GM23248 (cell line): ENCODE data around the gene CPLX3. TPM values are rescaled to one million over a fixed set of nuclear protein-coding genes. Genes with fewer than 3 reads are reported as not detected.

Experiments used
- DNase-seq: peaks from one replicate; pipeline ENCODE4 v3.0.0-alpha.2; 2015
- H2AFZ ChIP-seq: fragments of 200-600 bp; sonication (generic); 2 replicates; pipeline ENCODE4 v1.6.1; 2016; ENCODE audit warnings: antibody characterized with exemption
- H3F3A ChIP-seq: fragments of 200-600 bp; sonication (generic); 2 replicates; pipeline ENCODE4 v1.6.1; 2016; ENCODE audit warnings: mild to moderate bottlenecking, antibody characterized with exemption, mixed run types; ENCODE audit not compliant: insufficient read depth
- H3K27ac ChIP-seq: fragments of 200-600 bp; sonication (generic); 2 replicates; pipeline ENCODE4 v1.5.1; 2016; ENCODE audit warnings: mild to moderate bottlenecking
- H3K27me3 ChIP-seq: fragments of 200-600 bp; sonication (generic); replicated peaks from 2 replicates; pipeline ENCODE4 v1.6.1; 2016; ENCODE audit warnings: mild to moderate bottlenecking; ENCODE audit not compliant: insufficient read depth
- H3K36me3 ChIP-seq: fragments of 200-600 bp; sonication (generic); 2 replicates; pipeline ENCODE4 v1.6.1; 2016; ENCODE audit warnings: low read depth, mild to moderate bottlenecking
- H3K4me1 ChIP-seq: fragments of 200-600 bp; sonication (generic); 2 replicates; pipeline ENCODE4 v1.6.1; 2016; ENCODE audit warnings: mild to moderate bottlenecking; ENCODE audit not compliant: insufficient read depth
- H3K4me2 ChIP-seq: fragments of 200-600 bp; sonication (generic); one replicate; pipeline ENCODE4 v1.6.1; 2016; ENCODE audit warnings: mild to moderate bottlenecking; ENCODE audit not compliant: unreplicated experiment
- H3K4me3 ChIP-seq: fragments of 200-600 bp; sonication (generic); 2 replicates; pipeline ENCODE4 v1.5.1; 2016; ENCODE audit warnings: mild to moderate bottlenecking
- H3K79me2 ChIP-seq: fragments of 200-600 bp; sonication (generic); 2 replicates; pipeline ENCODE4 v1.6.1; 2016; ENCODE audit warnings: mild to moderate bottlenecking; ENCODE audit not compliant: insufficient read depth
- H3K9ac ChIP-seq: fragments of 200-600 bp; sonication (generic); 2 replicates; pipeline ENCODE4 v1.6.1; 2016; ENCODE audit warnings: mild to moderate bottlenecking
- H3K9me2 ChIP-seq: fragments of 200-600 bp; sonication (generic); 2 replicates; pipeline ENCODE4 v1.6.1; 2016; ENCODE audit warnings: mixed run types, mild to moderate bottlenecking, moderate library complexity; ENCODE audit not compliant: insufficient read depth
- H3K9me3 ChIP-seq: fragments of 200-600 bp; sonication (generic); one replicate; pipeline ENCODE4 v1.6.1; 2017; ENCODE audit warnings: low read depth
- H4K20me1 ChIP-seq: fragments of 200-600 bp; sonication (generic); 2 replicates; pipeline ENCODE4 v1.6.0; 2016; ENCODE audit not compliant: insufficient read depth
- EZH2 ChIP-seq: fragments of 200-600 bp; sonication (generic); IDR thresholded peaks from 2 replicates; pipeline ENCODE4 v1.6.1; 2018; ENCODE audit warnings: antibody characterized with exemption, mild to moderate bottlenecking; ENCODE audit not compliant: insufficient read depth, poor library complexity, severe bottlenecking
- EZH2phosphoT487 ChIP-seq: fragments of 200-600 bp; sonication (generic); IDR thresholded peaks from 2 replicates; pipeline ENCODE4 v1.6.1; 2018; ENCODE audit warnings: antibody characterized with exemption, moderate library complexity, mild to moderate bottlenecking, low read depth; ENCODE audit not compliant: insufficient read depth
- WGBS, 2 experiments: methylation state at CpG; one replicate each; pipeline ENCODE4 v1.1.6; 2015 to 2017; ENCODE audit warnings: low lambda C conversion rate in 2 of 2, low coverage in 1 of 2; ENCODE audit errors: missing lambda C conversion rate in 2 of 2; 5-methylcytosine and 5-hydroxymethylcytosine counted together
- in situ Hi-C: fragments of 300-500 bp; cut with MboI; formaldehyde crosslinking; loops from 2 replicates; pipeline ENCODE4 v1.15.0; 2020
- polyA plus RNA-seq: library from polyadenylated mRNA; unstranded; fragments of >200 nt; fragmentation: Nextera tagmentation; extraction: Ambion mirVana; gene quantifications from 2 replicates; pipeline ENCODE4 v1.2.1, GENCODE V29; 2016
- total RNA-seq: library from RNA; depleted of rRNA; stranded (reverse); fragments of >200 nt; shearing (Covaris generic); gene quantifications from 2 replicates; pipeline ENCODE4 v1.2.3, GENCODE V29; 2014

Gene CPLX3
- total and polyA plus RNA-seq, 2 experiments from 2014 or later = not detected

DNA sequence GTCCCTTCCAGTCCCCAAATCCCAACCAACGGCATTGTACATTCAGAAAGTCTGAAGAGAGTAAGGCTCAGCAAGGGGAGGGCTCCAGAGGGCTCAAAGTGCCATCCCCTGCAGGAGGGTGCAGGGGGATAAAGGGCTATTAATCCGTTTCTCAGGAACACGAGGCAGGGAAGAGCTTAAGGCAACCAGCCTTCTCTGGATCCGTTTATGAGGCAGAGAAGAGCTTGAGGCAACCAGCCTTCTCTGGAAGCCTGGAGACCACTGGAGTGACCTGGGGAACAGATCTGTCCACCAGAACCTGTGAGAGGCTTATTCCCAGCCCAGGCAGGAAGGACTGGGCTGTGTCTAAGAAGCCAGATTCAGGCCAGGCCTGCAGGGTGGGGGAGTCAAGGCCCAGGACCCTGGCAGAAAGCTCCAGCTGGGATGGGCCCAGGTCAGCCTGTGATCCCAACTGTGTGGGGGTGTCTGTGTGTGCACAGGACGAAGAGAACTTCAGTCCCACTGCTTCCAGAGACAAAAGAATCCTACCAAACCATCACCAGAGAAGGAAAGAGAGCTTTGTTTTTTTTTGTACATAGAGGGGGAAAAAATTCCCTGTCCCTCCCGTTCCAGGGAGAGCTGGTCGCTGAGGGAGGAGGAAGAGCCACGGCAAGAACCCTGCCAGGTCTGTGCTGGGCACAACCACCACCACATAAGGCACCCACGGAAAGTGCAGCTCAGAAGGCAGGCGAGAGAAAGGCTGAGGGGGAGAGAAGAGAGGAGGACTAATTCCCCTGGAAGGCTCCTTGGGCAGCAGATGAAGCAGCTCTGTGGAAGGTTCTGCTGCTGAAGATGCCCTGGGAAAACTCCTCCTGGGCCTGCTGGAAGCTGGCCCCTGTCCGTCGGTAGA, 18.1 kb downstream of the CPLX3 start:
- Histone ChIP-seq H3K27ac (no peak overlapping the region), H4K20me1 (no peaks in the 10 kb centered on the region), H3K4me1 (peaks cover 7% of the 10 kb centered on the region; the same call in 1 of the 2 replicates), H3K9me3 (no peaks in the 10 kb centered on the region), H3K27me3 (no peaks in the 10 kb centered on the region), H3F3A (peaks cover 6% of the 10 kb centered on the region; the same call in 1 of the 2 replicates), H3K9ac (no peak overlapping the region), H3K4me2 (no peak overlapping the region), H2AFZ (no peak overlapping the region), H3K9me2 (no peaks in the 10 kb centered on the region), H3K36me3 (no peaks in the 10 kb centered on the region), H3K79me2 (no peaks in the 10 kb centered on the region), H3K4me3 (no peak overlapping the region)
- TF ChIP-seq EZH2 = no peak
- TF ChIP-seq EZH2phosphoT487 = no peak
- WGBS, 2 experiments = 73 to 77% methylated on average over 12 of the region's 12 CpGs
- no peak for DNase-seq
- in situ Hi-C loops = no loop called here

DNA sequence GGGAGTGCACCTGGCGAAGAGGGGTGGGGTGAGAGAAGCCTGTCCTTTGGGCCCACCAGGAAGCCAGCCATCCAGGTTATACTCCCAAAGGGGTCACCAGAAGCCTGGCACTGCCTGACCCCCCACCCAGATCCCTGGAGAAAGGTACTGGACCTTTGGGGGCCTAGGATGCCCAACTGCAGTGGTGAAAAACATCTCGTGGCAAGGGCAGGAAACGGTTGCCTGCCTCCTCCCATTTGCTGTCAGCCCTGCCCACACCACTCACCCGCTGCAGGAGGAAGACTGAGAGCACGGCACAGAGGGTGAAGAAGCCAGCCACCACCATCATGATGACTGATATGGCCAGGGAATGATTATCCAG, 18.8 kb downstream of the CPLX3 start:
- Histone ChIP-seq H3K9me3 (no peaks in the 10 kb centered on the region), H3K36me3 (no peaks in the 10 kb centered on the region), H3K27me3 (no peaks in the 10 kb centered on the region), H4K20me1 (no peaks in the 10 kb centered on the region), H3K4me1 (peaks cover 7% of the 10 kb centered on the region; the same call in 1 of the 2 replicates), H3F3A (peaks cover 6% of the 10 kb centered on the region; the same call in 1 of the 2 replicates), H3K27ac (no peak overlapping the region), H3K4me2 (no peak overlapping the region), H3K9ac (no peak overlapping the region), H3K4me3 (no peak overlapping the region), H3K9me2 (no peaks in the 10 kb centered on the region), H2AFZ (no peak overlapping the region), H3K79me2 (no peaks in the 10 kb centered on the region)
- in situ Hi-C loops = no loop called here
- TF ChIP-seq EZH2 (no peak), EZH2phosphoT487 (no peak)
- no peak for DNase-seq
- WGBS, 2 experiments = 69 to 70% methylated on average over 5 of the region's 5 CpGs

DNA sequence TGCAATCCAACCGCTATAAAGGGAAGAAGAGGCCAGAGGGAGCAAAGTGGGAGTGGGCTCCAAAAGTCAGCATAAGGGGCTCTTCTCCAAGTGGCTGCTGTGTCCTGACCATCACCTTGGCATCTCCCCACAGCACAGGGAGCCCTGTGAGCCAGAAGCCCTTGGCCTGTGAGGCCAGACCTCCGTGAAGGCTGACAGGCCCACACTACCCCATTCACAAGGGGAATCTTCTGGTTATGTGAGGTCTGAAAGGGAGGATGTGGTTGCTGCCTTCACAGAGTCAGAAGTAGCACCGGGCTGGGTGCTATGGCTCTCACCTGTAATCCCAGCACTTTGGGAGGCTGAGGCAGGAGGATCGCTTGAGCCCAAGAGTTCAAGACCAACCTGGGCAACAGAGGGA, 19.2 kb downstream of the CPLX3 start:
- Histone ChIP-seq H3K9me3 (no peaks in the 10 kb centered on the region), H3K79me2 (no peaks in the 10 kb centered on the region), H3K4me3 (no peak overlapping the region), H3F3A (peaks cover 6% of the 10 kb centered on the region; the same call in 1 of the 2 replicates), H2AFZ (no peak overlapping the region), H3K9ac (no peak overlapping the region), H3K27me3 (no peaks in the 10 kb centered on the region), H4K20me1 (no peaks in the 10 kb centered on the region), H3K27ac (no peak overlapping the region), H3K4me2 (no peak overlapping the region), H3K4me1 (peaks cover 7% of the 10 kb centered on the region; the same call in 1 of the 2 replicates), H3K36me3 (no peaks in the 10 kb centered on the region), H3K9me2 (no peaks in the 10 kb centered on the region)
- in situ Hi-C loops = no loop called here
- DNase-seq = no peak
- 93 to 100% methylated on average over 4 of the region's 4 CpGs for WGBS, 2 experiments
- TF ChIP-seq EZH2 (no peak), EZH2phosphoT487 (no peak)

DNA sequence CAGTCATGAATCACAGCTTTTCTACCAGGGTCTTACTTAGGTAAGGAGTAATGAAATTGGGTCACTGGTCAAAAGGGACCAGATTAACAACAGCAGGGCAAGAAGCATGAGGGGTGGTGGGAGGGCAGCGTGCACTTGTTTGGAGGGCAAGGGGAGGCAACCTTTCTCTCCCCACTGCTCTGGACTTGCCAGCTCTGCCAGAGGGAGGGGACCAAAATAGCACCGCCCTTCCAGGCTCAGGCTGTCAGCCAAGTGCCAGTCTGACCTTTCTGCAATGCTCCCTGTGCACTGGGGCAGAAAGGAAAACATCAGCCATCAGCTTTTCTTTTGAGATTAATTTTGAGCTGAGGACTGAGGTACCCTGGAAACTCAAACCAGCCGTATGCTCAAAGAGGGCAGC, 21.0 kb downstream of the CPLX3 start:
- no peak for TF ChIP-seq EZH2phosphoT487
- H3K36me3 ChIP-seq = no peaks in the 10 kb centered on the region

More for the DNA sequence above, 21.0 kb downstream of the CPLX3 start:
- Histone ChIP-seq H3K4me2 (no peak overlapping the region), H3K4me3 (no peak overlapping the region), H3K4me1 (peaks cover 4% of the 10 kb centered on the region; the same call in 1 of the 2 replicates), H2AFZ (no peak overlapping the region), H4K20me1 (no peaks in the 10 kb centered on the region), H3F3A (peaks cover 6% of the 10 kb centered on the region; the same call in 1 of the 2 replicates), H3K9me2 (no peaks in the 10 kb centered on the region), H3K9me3 (no peaks in the 10 kb centered on the region), H3K27ac (no peak overlapping the region), H3K27me3 (no peaks in the 10 kb centered on the region), H3K79me2 (no peaks in the 10 kb centered on the region), H3K9ac (no peak overlapping the region)
- no peak for DNase-seq
- in situ Hi-C loops = no loop called here
- 76 to 83% methylated on average over 3 of the region's 3 CpGs for WGBS, 2 experiments
